ENCODE results near the gene FAH. TPM values are rescaled to one million over a fixed set of nuclear protein-coding genes. Genes with fewer than 3 reads are reported as not detected.

The FAH gene
- total and polyA plus RNA-seq, 2 donors from 2014 or later: 34.7 to 121 TPM

GRCh38 chr15:80201256-80202015 lies 48.6 kb downstream of the FAH start:
- H3K4me1 ChIP-seq (ENCODE audit: control insufficient read depth in 2 of 3, insufficient read depth in 2 of 3, low read depth in 1 of 3, low read length in 3 of 3): no peaks in the 10 kb centered on the region
- H3K27me3 ChIP-seq (ENCODE audit: control insufficient read depth, insufficient read depth, low read length): no peaks in the 10 kb centered on the region
- intact Hi-C loops (cut with DNase I): no loop called here
- no peak overlapping the region for H3K4me3 ChIP-seq (ENCODE audit: low read length in 3 of 3)
- no peak overlapping the region for H3K27ac ChIP-seq (ENCODE audit: low read depth in 2 of 2, low read length in 2 of 2)
- DNase-seq (peak in 1 of 5 donors; percentile 24), FAIRE-seq (no peak)
- H3K9ac ChIP-seq (ENCODE audit: low read length in 3 of 3): no peak overlapping the region
- no peaks in the 10 kb centered on the region for H3K36me3 ChIP-seq (ENCODE audit: control insufficient read depth in 2 of 3, insufficient read depth in 3 of 3, low read length in 3 of 3)
- no peak for TF ChIP-seq CTCF (IDR thresholded peaks at IDR 0.05; ENCODE audit: borderline replicate concordance, extremely low read depth, insufficient read depth)
- no peaks in the 10 kb centered on the region for H3K9me3 ChIP-seq (ENCODE audit: control insufficient read depth in 2 of 3, insufficient read depth in 1 of 3, low read length in 3 of 3)

- H3K27ac ChIP-seq (ENCODE audit: low read depth in 2 of 2, low read length in 2 of 2): no peak overlapping the region
- H3K36me3 ChIP-seq (ENCODE audit: control insufficient read depth in 2 of 3, insufficient read depth in 3 of 3, low read length in 3 of 3): no peaks in the 10 kb centered on the region
- intact Hi-C loops (cut with DNase I): no loop called here
- no peaks in the 10 kb centered on the region for H3K4me1 ChIP-seq (ENCODE audit: control insufficient read depth in 2 of 3, insufficient read depth in 2 of 3, low read depth in 1 of 3, low read length in 3 of 3)
- DNase-seq (peak in 1 of 5 donors; percentile 25), FAIRE-seq (no peak)
- H3K9ac ChIP-seq (ENCODE audit: low read length in 3 of 3): no peak overlapping the region
- no peak overlapping the region for H3K4me3 ChIP-seq (ENCODE audit: low read length in 3 of 3)
- no peaks in the 10 kb centered on the region for H3K9me3 ChIP-seq (ENCODE audit: control insufficient read depth in 2 of 3, insufficient read depth in 1 of 3, low read length in 3 of 3)
- no peaks in the 10 kb centered on the region for H3K27me3 ChIP-seq (ENCODE audit: control insufficient read depth, insufficient read depth, low read length)
- TF ChIP-seq CTCF (IDR thresholded peaks at IDR 0.05; ENCODE audit: borderline replicate concordance, extremely low read depth, insufficient read depth): no peak
These were observed 49.2 kb downstream of the FAH start for GRCh38 chr15:80202016-80202315.

GRCh38 chr15:80202641-80203360 lies 50.0 kb downstream of the FAH start:
- intact Hi-C loops (cut with DNase I): no loop called here
- DNase-seq (peak in 1 of 5 donors; percentile 6), FAIRE-seq (no peak)
- Histone ChIP-seq H3K27ac (ENCODE audit: low read depth in 2 of 2, low read length in 2 of 2) (no peak overlapping the region), H3K9me3 (ENCODE audit: control insufficient read depth in 2 of 3, insufficient read depth in 1 of 3, low read length in 3 of 3) (no peaks in the 10 kb centered on the region), H3K4me1 (ENCODE audit: control insufficient read depth in 2 of 3, insufficient read depth in 2 of 3, low read depth in 1 of 3, low read length in 3 of 3) (no peaks in the 10 kb centered on the region), H3K36me3 (ENCODE audit: control insufficient read depth in 2 of 3, insufficient read depth in 3 of 3, low read length in 3 of 3) (no peaks in the 10 kb centered on the region), H3K9ac (ENCODE audit: low read length in 3 of 3) (no peak overlapping the region), H3K27me3 (ENCODE audit: control insufficient read depth, insufficient read depth, low read length) (no peaks in the 10 kb centered on the region), H3K4me3 (ENCODE audit: low read length in 3 of 3) (no peak overlapping the region)
- TF ChIP-seq CTCF (IDR thresholded peaks at IDR 0.05; ENCODE audit: borderline replicate concordance, extremely low read depth, insufficient read depth): no peak

All from kidney (tissue), 14 donors.